Chondrocyte (in vitro differentiated cells): Measurements from ENCODE around the gene ZNF787. TPM values are rescaled to one million over a fixed set of nuclear protein-coding genes. Genes with fewer than 3 reads are reported as not detected.

ENCODE experiments used
- DNase-seq: peaks from one replicate; pipeline ENCODE4 v3.0.0; 2021; ENCODE audit warnings: mixed read lengths, low spot score
- H3K27ac Mint-ChIP-seq: one replicate; pipeline ENCODE4 v1.8.0; 2021; ENCODE audit warnings: mild to moderate bottlenecking, moderate library complexity, mixed read lengths; ENCODE audit not compliant: unreplicated experiment
- H3K27me3 Mint-ChIP-seq: 2 replicates; pipeline ENCODE4 v1.8.0; 2021; ENCODE audit warnings: low read depth, mixed read lengths
- H3K36me3 Mint-ChIP-seq: 2 replicates; pipeline ENCODE4 v1.8.0; 2021; ENCODE audit warnings: low read depth, mixed read lengths
- H3K4me1 Mint-ChIP-seq: 2 replicates; pipeline ENCODE4 v1.8.0; 2021; ENCODE audit warnings: low read depth, mild to moderate bottlenecking, mixed read lengths
- H3K4me3 Mint-ChIP-seq: one replicate; pipeline ENCODE4 v1.8.0; 2021; ENCODE audit warnings: mild to moderate bottlenecking, moderate library complexity, mixed read lengths; ENCODE audit not compliant: unreplicated experiment
- H3K9me3 Mint-ChIP-seq: 2 replicates; pipeline ENCODE4 v1.8.0; 2021; ENCODE audit warnings: low read depth, mixed read lengths
- total RNA-seq: library from RNA; stranded (reverse); gene quantifications from 3 replicates; pipeline ENCODE4 v1.2.1, GENCODE V29; 2021
- TF ChIP-seq, protein P1 (sequence below): fragments of 200-600 bp; sonication (generic); IDR thresholded peaks from 2 replicates; pipeline ENCODE4 v1.5.0; 2021; ENCODE audit warnings: antibody characterized with exemption, mild to moderate bottlenecking, moderate library complexity

The ZNF787 gene
- total RNA-seq, 1 donor from 2014 or later = 26.5 TPM

DNA sequence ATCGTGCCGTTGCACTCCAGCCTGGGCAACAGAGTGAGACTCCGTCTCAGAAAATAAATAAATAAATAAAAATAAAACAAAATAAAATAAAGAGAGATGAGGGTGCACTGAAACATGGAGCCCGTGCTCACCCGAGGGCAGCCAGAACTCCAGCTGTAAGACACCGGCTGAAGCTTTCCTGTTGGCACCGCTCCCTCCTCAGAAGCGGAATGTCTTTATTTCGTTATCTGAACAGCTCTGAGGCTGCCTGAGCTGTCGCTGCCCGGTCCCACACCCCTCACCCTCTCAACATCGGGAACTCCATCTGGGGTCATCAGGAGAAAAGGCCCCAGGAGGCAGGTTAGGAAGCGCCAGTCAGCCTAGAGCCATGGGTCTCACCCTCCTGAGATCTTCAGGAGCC lies 24.4 kb downstream of the ZNF787 start:
- peaks cover 10% of the 10 kb centered on the region for H3K36me3 Mint-ChIP-seq
- peaks cover 8% of the 10 kb centered on the region for H3K9me3 Mint-ChIP-seq
- H3K27me3 Mint-ChIP-seq = no peaks in the 10 kb centered on the region
- no peaks in the 10 kb centered on the region for H3K4me1 Mint-ChIP-seq
- H3K27ac Mint-ChIP-seq = no peak overlapping the region
- no peak for DNase-seq
- H3K4me3 Mint-ChIP-seq = no peak overlapping the region
- TF ChIP-seq, protein P1, sequence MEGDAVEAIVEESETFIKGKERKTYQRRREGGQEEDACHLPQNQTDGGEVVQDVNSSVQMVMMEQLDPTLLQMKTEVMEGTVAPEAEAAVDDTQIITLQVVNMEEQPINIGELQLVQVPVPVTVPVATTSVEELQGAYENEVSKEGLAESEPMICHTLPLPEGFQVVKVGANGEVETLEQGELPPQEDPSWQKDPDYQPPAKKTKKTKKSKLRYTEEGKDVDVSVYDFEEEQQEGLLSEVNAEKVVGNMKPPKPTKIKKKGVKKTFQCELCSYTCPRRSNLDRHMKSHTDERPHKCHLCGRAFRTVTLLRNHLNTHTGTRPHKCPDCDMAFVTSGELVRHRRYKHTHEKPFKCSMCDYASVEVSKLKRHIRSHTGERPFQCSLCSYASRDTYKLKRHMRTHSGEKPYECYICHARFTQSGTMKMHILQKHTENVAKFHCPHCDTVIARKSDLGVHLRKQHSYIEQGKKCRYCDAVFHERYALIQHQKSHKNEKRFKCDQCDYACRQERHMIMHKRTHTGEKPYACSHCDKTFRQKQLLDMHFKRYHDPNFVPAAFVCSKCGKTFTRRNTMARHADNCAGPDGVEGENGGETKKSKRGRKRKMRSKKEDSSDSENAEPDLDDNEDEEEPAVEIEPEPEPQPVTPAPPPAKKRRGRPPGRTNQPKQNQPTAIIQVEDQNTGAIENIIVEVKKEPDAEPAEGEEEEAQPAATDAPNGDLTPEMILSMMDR = no peak

DNA sequence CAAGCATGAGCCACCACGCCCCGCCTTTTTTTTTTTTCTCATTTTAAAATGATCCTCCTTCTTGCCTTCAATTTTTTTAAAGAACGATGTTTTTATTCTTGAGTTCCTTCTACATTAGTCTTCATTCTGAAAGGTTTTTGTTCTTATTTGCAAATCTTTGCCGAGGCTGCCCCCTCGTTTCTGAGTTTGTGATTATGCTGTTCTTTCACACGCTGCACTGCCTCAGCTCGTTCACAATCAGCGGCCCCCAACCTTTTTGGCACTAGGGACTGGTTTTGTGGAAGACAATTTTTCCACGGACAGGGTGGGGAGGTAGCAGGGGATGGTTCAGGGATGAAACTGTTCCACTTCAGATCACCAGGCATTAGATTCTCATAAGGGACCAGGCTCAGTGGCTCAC lies 26.6 kb downstream of the ZNF787 start:
- H3K27me3 Mint-ChIP-seq = no peaks in the 10 kb centered on the region
- DNase-seq = no peak
- H3K36me3 Mint-ChIP-seq = peaks cover 8% of the 10 kb centered on the region
- no peak overlapping the region for H3K4me3 Mint-ChIP-seq
- peaks cover 8% of the 10 kb centered on the region for H3K9me3 Mint-ChIP-seq
- peaks cover 8% of the 10 kb centered on the region for H3K4me1 Mint-ChIP-seq
- H3K27ac Mint-ChIP-seq = no peak overlapping the region
- TF ChIP-seq, protein P1 = no peak

DNA sequence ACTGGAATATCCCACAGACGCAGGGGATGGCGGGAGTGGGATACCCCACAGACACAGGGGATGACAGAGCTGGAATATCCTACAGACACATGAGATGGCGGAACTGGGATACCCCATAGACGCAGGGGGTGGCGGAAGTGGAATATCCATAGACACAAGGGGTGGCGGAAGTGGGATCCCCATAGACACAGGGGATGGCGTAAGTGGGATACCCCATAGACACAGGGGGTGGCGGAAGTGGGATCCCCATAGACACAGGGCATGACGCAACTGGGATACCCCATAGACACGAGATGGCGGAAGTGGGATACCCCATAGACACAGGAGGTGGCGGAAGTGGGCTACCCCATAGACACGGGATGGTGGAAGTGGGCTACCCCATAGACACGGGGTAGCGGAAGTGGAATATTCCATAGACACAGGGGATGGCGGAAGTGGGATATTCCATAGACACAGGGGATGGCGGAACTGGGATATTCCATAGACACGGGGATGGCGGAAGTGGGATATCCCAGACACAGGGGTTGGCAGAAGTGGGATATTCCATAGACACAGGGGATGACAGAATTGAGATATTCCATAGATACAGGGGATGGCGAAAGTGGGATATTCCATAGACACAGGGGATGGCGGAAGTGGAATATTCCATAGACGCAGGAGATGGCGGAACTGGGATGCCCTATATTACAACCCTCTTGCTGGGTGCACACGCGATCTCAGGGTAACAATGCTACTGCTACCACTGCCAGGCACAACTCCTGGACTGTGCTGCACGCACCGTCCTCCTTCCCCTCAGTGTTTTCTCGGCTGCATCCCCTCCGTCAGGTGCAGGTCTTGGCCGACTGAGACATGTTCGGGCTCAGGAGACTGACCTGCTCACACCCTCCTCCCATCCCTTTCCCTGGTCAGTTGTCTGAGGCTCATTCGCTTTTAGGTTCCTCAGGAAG lies 28.1 kb downstream of the ZNF787 start:
- TF ChIP-seq, protein P1 = no peak
- no peak overlapping the region for H3K4me3 Mint-ChIP-seq
- H3K27ac Mint-ChIP-seq = peak overlapping the region; percentile 41
- peaks cover 9% of the 10 kb centered on the region for H3K36me3 Mint-ChIP-seq
- DNase-seq = no peak
- H3K4me1 Mint-ChIP-seq = peaks cover 8% of the 10 kb centered on the region
- no peaks in the 10 kb centered on the region for H3K27me3 Mint-ChIP-seq
- peaks cover 8% of the 10 kb centered on the region for H3K9me3 Mint-ChIP-seq

DNA sequence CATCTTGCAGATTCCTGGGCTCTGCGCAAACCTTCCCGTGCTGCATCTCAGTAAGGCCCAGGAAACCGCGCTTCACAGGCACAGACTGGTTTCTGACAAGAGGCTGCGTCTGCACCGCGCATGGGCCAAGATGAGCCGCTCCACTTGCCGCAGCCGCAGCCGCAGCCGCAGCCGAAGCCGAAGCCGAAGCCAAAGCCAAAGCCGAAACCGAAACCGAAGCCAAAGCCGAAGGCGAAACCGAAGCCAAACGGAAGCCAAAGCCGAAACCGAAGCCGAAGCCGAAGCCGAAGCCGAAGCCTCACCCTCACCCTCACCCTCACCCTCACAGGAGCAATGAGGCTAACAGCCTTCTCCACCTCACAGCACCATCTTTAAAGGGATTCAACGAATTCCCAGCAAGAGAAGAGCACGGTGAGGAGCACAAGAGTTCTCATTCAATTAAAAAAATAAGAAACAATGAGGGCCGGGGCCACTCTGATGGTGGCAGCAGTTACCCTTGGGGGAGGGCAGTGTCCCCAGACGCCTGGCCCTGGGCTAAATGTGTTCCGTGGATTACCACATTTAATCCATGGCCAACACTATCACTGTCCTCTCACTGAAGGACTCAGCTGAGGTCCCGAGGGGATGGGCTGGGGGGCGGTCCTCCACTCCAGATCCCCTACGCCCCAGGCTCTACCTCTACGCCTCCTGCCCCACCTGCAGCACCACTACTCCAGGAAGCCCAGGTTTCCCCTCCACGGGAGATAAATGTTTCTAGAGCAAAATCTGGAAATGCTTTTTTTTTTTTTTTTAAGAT lies 29.1 kb downstream of the ZNF787 start:
- H3K4me3 Mint-ChIP-seq = no peak overlapping the region
- peaks cover 9% of the 10 kb centered on the region for H3K36me3 Mint-ChIP-seq
- DNase-seq = no peak
- peaks cover 8% of the 10 kb centered on the region for H3K9me3 Mint-ChIP-seq
- H3K27ac Mint-ChIP-seq = no peak overlapping the region
- H3K27me3 Mint-ChIP-seq = no peaks in the 10 kb centered on the region
- TF ChIP-seq, protein P1 = no peak
- H3K4me1 Mint-ChIP-seq = peaks cover 8% of the 10 kb centered on the region

DNA sequence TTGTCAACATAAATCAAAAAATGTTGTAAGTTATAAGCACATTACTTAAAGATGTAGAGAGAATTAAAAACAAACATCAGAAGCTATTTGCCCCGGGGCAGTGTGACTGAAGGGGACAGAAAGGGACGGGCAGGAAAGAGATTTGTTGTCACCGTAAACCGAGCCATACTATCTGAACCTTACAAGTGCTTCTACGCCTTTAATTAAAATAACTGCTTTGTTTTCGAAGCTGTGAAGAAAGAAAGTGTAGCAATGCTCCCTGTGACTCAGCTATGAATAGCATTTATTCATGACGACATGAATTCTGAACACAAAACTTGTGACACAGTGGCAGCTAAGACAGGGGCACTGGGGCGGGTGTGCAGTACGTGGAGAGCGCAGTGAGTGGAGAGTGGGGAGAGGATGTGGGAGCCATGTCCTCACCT lies 30.0 kb downstream of the ZNF787 start:
- H3K27ac Mint-ChIP-seq = peak overlapping the region; percentile 70
- peaks cover 8% of the 10 kb centered on the region for H3K4me1 Mint-ChIP-seq
- H3K4me3 Mint-ChIP-seq = no peak overlapping the region
- no peak for DNase-seq
- H3K27me3 Mint-ChIP-seq = no peaks in the 10 kb centered on the region
- H3K36me3 Mint-ChIP-seq = peaks cover 9% of the 10 kb centered on the region
- TF ChIP-seq, protein P1 = no peak
- H3K9me3 Mint-ChIP-seq = peaks cover 8% of the 10 kb centered on the region
